NCI-H2171 (cell line): Measurements from ENCODE around the gene NDUFA7.
"Not testable (repeated sequence)": the region's sequence is repeated elsewhere in the genome, so short reads cannot be mapped to it uniquely, and the experiment has no call there.

Experiments used
- DNase-seq: peaks from one replicate; lab custom pipeline; 2025; lab: John Stamatoyannopoulos, UW

NDUFA7 gene

GRCh38 chr19:8264248-8264647 lies 56.9 kb downstream of the NDUFA7 start:
- not testable (repeated sequence) for DNase-seq

- no peak for DNase-seq
Observed at GRCh38 chr19:8262431-8262830, 58.7 kb downstream of the NDUFA7 start.

DNA sequence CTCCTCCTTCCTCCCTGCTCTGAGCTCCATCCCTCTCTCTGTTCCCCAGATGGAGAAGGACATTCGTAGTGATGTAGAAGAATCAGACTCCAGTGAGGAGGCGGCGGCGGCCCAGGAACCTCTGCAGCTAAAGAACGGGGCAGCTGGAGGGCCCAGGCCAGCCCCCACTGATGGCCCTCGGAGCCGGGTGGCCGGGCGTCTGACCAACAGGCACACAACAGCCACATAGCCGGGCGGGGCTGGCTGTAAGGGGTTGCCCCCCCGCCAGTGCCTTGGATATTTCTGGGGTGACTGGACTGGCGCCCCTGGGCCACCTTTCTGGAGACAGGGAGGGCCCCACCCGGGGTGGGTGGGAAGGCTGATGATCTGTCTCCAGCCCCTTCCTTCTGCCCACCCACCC lies 59.3 kb downstream of the NDUFA7 start:
- no peak for DNase-seq

DNA sequence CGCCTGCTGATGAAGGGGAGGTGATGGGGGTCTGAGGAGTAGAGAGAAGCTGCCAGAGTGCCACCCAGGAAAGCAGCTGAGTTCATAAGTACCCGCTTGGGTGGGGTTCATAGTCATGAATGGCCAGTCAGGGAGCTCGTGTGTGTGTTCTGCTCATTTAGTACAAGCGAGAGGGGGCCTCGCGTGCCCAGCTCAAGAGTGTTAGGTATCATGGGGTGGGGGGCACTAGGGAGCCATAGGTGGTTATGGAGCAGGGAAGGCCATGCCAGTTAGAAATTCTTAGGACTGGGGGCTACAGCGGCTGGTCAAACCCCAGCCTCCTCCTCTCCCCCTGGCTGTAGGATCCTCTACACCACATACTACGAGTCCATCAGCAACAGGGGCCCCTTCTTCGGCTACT lies 59.8 kb downstream of the NDUFA7 start:
- no peak for DNase-seq
